GM21367 (cell line): ENCODE results near the gene CHMP1A.
"Not testable (repeated sequence)": the region's sequence is repeated elsewhere in the genome, so short reads cannot be mapped to it uniquely, and the experiment has no call there.

Source experiments
- ATAC-seq: cut with Tn5 transposase; IDR thresholded peaks from one replicate; pipeline ENCODE4 v1.9.1; 2021; ENCODE audit not compliant: unreplicated experiment

CHMP1A gene

GRCh38 chr16:89661215-89661614 is 3.7 kb upstream of the CHMP1A start:
- ATAC-seq = no peak

- ATAC-seq = no peak
These were observed 2.6 kb upstream of the CHMP1A start for GRCh38 chr16:89660146-89660545.

GRCh38 chr16:89658221-89658879 is 842 bp upstream of the CHMP1A start:
- ATAC-seq = no peak

GRCh38 chr16:89656435-89657121 is 930 bp downstream of the CHMP1A start:
- no peak for ATAC-seq

GRCh38 chr16:89655062-89655643 is 2.4 kb downstream of the CHMP1A start:
- ATAC-seq = no peak

GRCh38 chr16:89653656-89654295 is 3.7 kb downstream of the CHMP1A start:
- ATAC-seq = no peak

GRCh38 chr16:89651584-89651983 is 5.9 kb downstream of the CHMP1A start:
- no peak for ATAC-seq

GRCh38 chr16:89646906-89647305 is 10.6 kb downstream of the CHMP1A start:
- ATAC-seq = no peak

- ATAC-seq = no peak
These were observed 11.2 kb downstream of the CHMP1A start for GRCh38 chr16:89646270-89646669.

GRCh38 chr16:89645122-89645521 is 12.4 kb downstream of the CHMP1A start:
- no peak for ATAC-seq

- no peak for ATAC-seq
These were observed 13.7 kb downstream of the CHMP1A start for GRCh38 chr16:89643769-89644300.

- ATAC-seq = no peak
These were observed 14.9 kb downstream of the CHMP1A start for GRCh38 chr16:89642574-89642973.

- ATAC-seq = no peak
These were observed 15.9 kb downstream of the CHMP1A start for GRCh38 chr16:89641458-89642119.

GRCh38 chr16:89639385-89639784 is 18.1 kb downstream of the CHMP1A start:
- no peak for ATAC-seq

- ATAC-seq = no peak
These were observed 19.1 kb downstream of the CHMP1A start for GRCh38 chr16:89638455-89638854.

GRCh38 chr16:89637379-89637778 is 20.1 kb downstream of the CHMP1A start:
- no peak for ATAC-seq

- no peak for ATAC-seq
These were observed 20.8 kb downstream of the CHMP1A start for GRCh38 chr16:89636663-89637062.

GRCh38 chr16:89634463-89635385 is 22.8 kb downstream of the CHMP1A start:
- not testable (repeated sequence) for ATAC-seq

GRCh38 chr16:89633064-89633631 is 24.4 kb downstream of the CHMP1A start:
- ATAC-seq = no peak
